ENCODE results near the gene ZNF488. TPM values are rescaled to one million over a fixed set of nuclear protein-coding genes. Genes with fewer than 3 reads are reported as not detected.

Gene ZNF488
- polyA plus RNA-seq, 2 of the 4 experiments (the other 2 are of a cell fraction), result 4.0 to 8.3 TPM

GRCh38 chr10:47354165-47354564 is 29.9 kb downstream of the ZNF488 start (continued):
- TF ChIP-seq CTCF (IDR thresholded peaks at IDR 0.05) (peak; percentile 40), CEBPB (IDR thresholded peaks at IDR 0.05) (no peak), ZC3H11A (IDR thresholded peaks at IDR 0.05) (no peak), MAZ (IDR thresholded peaks at IDR 0.05; ENCODE audit: borderline replicate concordance, low read depth, low read length) (no peak), CBX2 (IDR thresholded peaks at IDR 0.05; ENCODE audit: borderline replicate concordance, low read depth) (no peak), TP53 (CRISPR knock-in tag; IDR thresholded peaks at IDR 0.05) (no peak), MYC (IDR thresholded peaks at IDR 0.05; ENCODE audit: borderline replicate concordance, low read length) (no peak), E2F6 (IDR thresholded peaks at IDR 0.05; ENCODE audit: borderline replicate concordance, low read depth) (no peak)

- ATAC-seq (no peak), DNase-seq (ENCODE audit: low read depth in 1 of 2, low spot score in 1 of 2) (no peak), FAIRE-seq (no peak)
- ChIA-PET POLR2A (no interaction called here), CTCF (interaction anchor here (0.9 to 3.2 kb wide), 9 partner anchors 8 to 329 kb away, joined by 3 to 17 read pairs (median 6); no protein-coding TSS in a partner anchor)
- H3K27ac ChIP-seq, result no peak overlapping the region
- H3K4me2 ChIP-seq, result no peak overlapping the region
- 87% methylated on average over 3 of the region's 6 CpGs for whole genome bisulfite sequencing (ENCODE audit: missing lambda C conversion rate)
- H3K4me3 ChIP-seq, result no peak overlapping the region
- no peaks in the 10 kb centered on the region for H3K4me1 ChIP-seq
- TF ChIP-seq SREBF2 (IDR thresholded peaks at IDR 0.05) (no peak), PBX3 (IDR thresholded peaks at IDR 0.05) (no peak), MAFK (IDR thresholded peaks at IDR 0.05; ENCODE audit: partially characterized antibody) (no peak), KDM5A (IDR thresholded peaks at IDR 0.05) (no peak), TP53 (CRISPR knock-in tag; IDR thresholded peaks at IDR 0.05) (no peak), FOXS1 (CRISPR knock-in tag; IDR thresholded peaks at IDR 0.05) (no peak), HDAC2 (IDR thresholded peaks at IDR 0.05) (no peak), MYC (IDR thresholded peaks at IDR 0.05; ENCODE audit: borderline replicate concordance, low read length) (no peak), BHLHE40 (IDR thresholded peaks at IDR 0.05; ENCODE audit: low read depth, low read length) (no peak), EHMT2 (IDR thresholded peaks at IDR 0.05; ENCODE audit: low read depth) (no peak), ZNF302 (CRISPR knock-in tag; IDR thresholded peaks at IDR 0.05) (no peak), RFX5 (IDR thresholded peaks at IDR 0.05) (no peak), SMC3 (IDR thresholded peaks at IDR 0.05) (no peak), KDM1A (IDR thresholded peaks at IDR 0.05; ENCODE audit: low read depth) (no peak), POLR2A (IDR thresholded peaks at IDR 0.05; ENCODE audit: low read length) (no peak), NR3C1 (IDR thresholded peaks at IDR 0.05) (no peak)
- H3K9me3 ChIP-seq, result no peaks in the 10 kb centered on the region
Measured at GRCh38 chr10:47353351-47353750, 30.7 kb downstream of the ZNF488 start.

GRCh38 chr10:47351899-47352815 is 31.9 kb downstream of the ZNF488 start:
- H3K4me3 ChIP-seq, result no peak overlapping the region
- no peak for DNase-seq (ENCODE audit: low read depth in 1 of 2, low spot score in 1 of 2)
- ChIA-PET POLR2A (no interaction called here), CTCF (interaction anchor here (1.1 to 3.1 kb wide), 4 partner anchors 9 to 327 kb away, joined by 3 to 17 read pairs (median 10); no protein-coding TSS in a partner anchor)
- WGBS (ENCODE audit: missing lambda C conversion rate), result 69% methylated on average over 14 of the region's 14 CpGs
- FAIRE-seq, result no peak
- H3K4me1 ChIP-seq, result no peaks in the 10 kb centered on the region
- peak in 1 of 2 experiments; percentile 14; a peak in 3 of 6 replicates for ATAC-seq
- H3K27ac ChIP-seq, result no peak overlapping the region
- H3K9me3 ChIP-seq, result no peaks in the 10 kb centered on the region
- H3K4me2 ChIP-seq, result no peak overlapping the region
- TF ChIP-seq HEYL (CRISPR knock-in tag; IDR thresholded peaks at IDR 0.05) (no peak), KDM5A (IDR thresholded peaks at IDR 0.05) (no peak), FOSB (CRISPR knock-in tag; IDR thresholded peaks at IDR 0.05) (no peak), EP300 (IDR thresholded peaks at IDR 0.05) (no peak), HES2 (IDR thresholded peaks at IDR 0.05) (no peak), HMGXB4 (CRISPR knock-in tag; IDR thresholded peaks at IDR 0.05; ENCODE audit: borderline replicate concordance) (no peak), HDAC2 (IDR thresholded peaks at IDR 0.05) (no peak), JUNB (IDR thresholded peaks at IDR 0.05) (no peak), ESRRA (IDR thresholded peaks at IDR 0.05; ENCODE audit: borderline replicate concordance, low read length) (no peak), NPAS2 (CRISPR knock-in tag; IDR thresholded peaks at IDR 0.05; ENCODE audit: borderline replicate concordance) (no peak)

All from A549 (cell line).